Measurements from ENCODE around the gene LRP2. TPM values are rescaled to one million over a fixed set of nuclear protein-coding genes. Genes with fewer than 3 reads are reported as not detected.

LRP2 gene
- total RNA-seq, 1 donor from 2014 or later, result 0.28 TPM

GRCh38 chr2:169303579-169304305 lies 58.6 kb downstream of the LRP2 start:
- H3K9me3 Mint-ChIP-seq, result no peaks in the 10 kb centered on the region
- no peaks in the 10 kb centered on the region for H3K4me1 Mint-ChIP-seq
- no peaks in the 10 kb centered on the region for H3K36me3 Mint-ChIP-seq (ENCODE audit: low read depth)
- H3K27ac Mint-ChIP-seq, result no peak overlapping the region
- intact Hi-C loops (cut with micrococcal nuclease), result no loop called here
- H3K27me3 Mint-ChIP-seq, result peaks cover 3% of the 10 kb centered on the region
- H3K4me3 Mint-ChIP-seq, result no peak overlapping the region
- DNase-seq, result no peak

GRCh38 chr2:169302364-169302763 lies 60.0 kb downstream of the LRP2 start:
- no peak for DNase-seq
- Mint-ChIP-seq H3K36me3 (ENCODE audit: low read depth) (no peaks in the 10 kb centered on the region), H3K27ac (no peak overlapping the region), H3K4me1 (no peaks in the 10 kb centered on the region), H3K9me3 (no peaks in the 10 kb centered on the region), H3K27me3 (peaks cover 3% of the 10 kb centered on the region), H3K4me3 (no peak overlapping the region)
- intact Hi-C loops (cut with micrococcal nuclease), result no loop called here

DNA sequence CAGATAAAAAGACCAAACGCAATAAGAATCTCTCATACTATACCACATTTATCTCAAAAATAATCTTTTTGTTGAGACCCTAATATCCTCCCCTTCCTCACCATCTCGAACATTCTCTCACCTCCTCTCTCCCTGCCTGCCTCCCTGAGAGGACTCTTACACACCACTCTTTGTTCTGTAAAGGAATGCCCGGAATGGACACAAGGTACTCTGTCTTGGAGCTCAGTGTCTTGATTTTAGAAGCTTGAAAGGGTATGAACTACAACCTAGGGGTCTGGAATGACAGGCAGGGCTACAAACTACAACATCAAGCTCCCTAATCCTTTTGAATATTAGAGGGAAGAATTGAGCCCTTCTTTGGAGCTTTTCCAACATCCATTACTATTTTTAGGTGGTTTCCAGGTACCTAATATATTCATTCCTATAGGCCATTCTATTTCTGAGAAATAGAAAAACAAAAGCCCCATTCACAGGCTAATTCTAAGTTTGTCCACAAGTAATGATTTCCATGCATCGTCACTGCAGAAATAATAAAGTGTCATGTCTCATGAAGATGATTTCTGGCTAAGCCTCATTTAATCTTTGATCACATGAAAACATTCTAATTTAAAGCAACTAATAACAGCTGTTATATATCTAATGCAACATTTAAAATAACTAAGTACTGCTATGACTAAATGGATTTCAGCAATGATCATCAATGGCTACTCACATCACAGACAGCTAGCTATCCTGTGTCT lies 60.6 kb downstream of the LRP2 start:
- H3K27me3 Mint-ChIP-seq, result peaks cover 8% of the 10 kb centered on the region
- H3K36me3 Mint-ChIP-seq (ENCODE audit: low read depth), result no peaks in the 10 kb centered on the region
- H3K4me3 Mint-ChIP-seq, result no peak overlapping the region
- H3K4me1 Mint-ChIP-seq, result no peaks in the 10 kb centered on the region
- intact Hi-C loops (cut with micrococcal nuclease), result no loop called here
- DNase-seq, result no peak
- H3K27ac Mint-ChIP-seq, result no peak overlapping the region
- H3K9me3 Mint-ChIP-seq, result no peaks in the 10 kb centered on the region

GRCh38 chr2:169300636-169301530 lies 61.5 kb downstream of the LRP2 start:
- intact Hi-C loops (cut with micrococcal nuclease), result no loop called here

DNA sequence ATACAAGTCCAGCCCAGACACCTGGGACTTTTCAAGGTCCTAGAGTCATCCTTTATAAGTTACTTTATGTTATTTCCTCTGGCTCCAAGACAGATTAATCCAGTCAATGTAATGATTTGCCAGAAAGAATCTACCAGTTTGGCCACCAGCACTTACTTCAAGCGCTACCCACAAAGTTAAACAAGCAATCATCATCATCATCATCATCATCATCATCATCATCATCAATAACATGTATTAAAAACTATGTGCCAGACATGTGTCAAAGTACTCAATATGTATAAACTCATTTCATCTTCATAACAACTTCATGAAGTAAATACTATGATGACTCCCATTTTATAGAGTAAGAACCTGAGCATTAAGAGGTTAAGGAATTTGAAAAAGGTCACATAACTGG lies 64.3 kb downstream of the LRP2 start:
- H3K9me3 Mint-ChIP-seq, result no peaks in the 10 kb centered on the region
- intact Hi-C loops (cut with micrococcal nuclease), result no loop called here
- no peak for DNase-seq
- H3K27ac Mint-ChIP-seq, result no peak overlapping the region
- no peak overlapping the region for H3K4me3 Mint-ChIP-seq
- peaks cover 9% of the 10 kb centered on the region for H3K27me3 Mint-ChIP-seq
- H3K36me3 Mint-ChIP-seq (ENCODE audit: low read depth), result no peaks in the 10 kb centered on the region
- H3K4me1 Mint-ChIP-seq, result no peaks in the 10 kb centered on the region

More at GRCh38 chr2:169300636-169301530, 61.5 kb downstream of the LRP2 start:
- Mint-ChIP-seq H3K4me3 (no peak overlapping the region), H3K4me1 (no peaks in the 10 kb centered on the region), H3K36me3 (ENCODE audit: low read depth) (no peaks in the 10 kb centered on the region), H3K9me3 (no peaks in the 10 kb centered on the region), H3K27ac (no peak overlapping the region), H3K27me3 (peaks cover 8% of the 10 kb centered on the region)
- no peak for DNase-seq

DNA sequence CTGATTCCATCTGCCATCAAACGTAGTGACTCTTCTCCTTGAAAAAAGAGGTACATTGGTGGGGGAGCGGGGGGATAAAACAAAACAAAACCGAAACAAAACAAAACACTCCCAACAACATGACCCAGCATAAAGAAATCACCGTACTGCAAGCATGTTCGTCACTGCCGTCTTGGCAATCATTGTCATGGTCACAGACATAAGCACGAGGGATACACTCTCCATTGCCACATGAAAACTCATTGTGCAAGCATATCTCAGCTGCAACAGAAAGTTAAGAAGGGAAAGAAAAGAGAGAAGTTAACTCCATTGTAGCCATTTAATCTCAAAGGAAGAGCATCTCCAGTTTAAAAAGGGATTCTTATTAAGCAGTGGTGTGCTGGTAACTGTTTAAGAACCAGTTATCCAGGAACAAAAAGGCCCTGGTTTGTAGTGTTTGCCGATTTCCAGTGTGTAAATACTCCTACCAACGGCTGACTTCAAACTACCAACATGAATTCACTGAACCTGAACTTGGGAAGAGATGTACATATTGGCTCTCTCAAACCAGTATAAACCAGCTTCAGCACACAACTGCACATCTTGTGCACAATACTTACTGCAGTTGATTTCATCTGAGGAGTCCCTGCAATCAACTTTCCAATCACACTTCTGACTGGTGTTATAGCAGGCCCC lies 68.2 kb downstream of the LRP2 start:
- intact Hi-C loops (cut with micrococcal nuclease), result no loop called here
- Mint-ChIP-seq H3K27ac (no peak overlapping the region), H3K27me3 (peaks cover 6% of the 10 kb centered on the region), H3K9me3 (no peaks in the 10 kb centered on the region), H3K4me1 (no peaks in the 10 kb centered on the region), H3K4me3 (no peak overlapping the region), H3K36me3 (ENCODE audit: low read depth) (no peaks in the 10 kb centered on the region)
- no peak for DNase-seq

GRCh38 chr2:169291517-169291916 lies 70.8 kb downstream of the LRP2 start:
- intact Hi-C loops (cut with micrococcal nuclease), result no loop called here
- H3K9me3 Mint-ChIP-seq, result no peaks in the 10 kb centered on the region
- DNase-seq, result no peak
- H3K27me3 Mint-ChIP-seq, result peaks cover 2% of the 10 kb centered on the region
- H3K36me3 Mint-ChIP-seq (ENCODE audit: low read depth), result no peaks in the 10 kb centered on the region
- H3K4me3 Mint-ChIP-seq, result no peak overlapping the region
- H3K27ac Mint-ChIP-seq, result no peak overlapping the region
- H3K4me1 Mint-ChIP-seq, result no peaks in the 10 kb centered on the region

DNA sequence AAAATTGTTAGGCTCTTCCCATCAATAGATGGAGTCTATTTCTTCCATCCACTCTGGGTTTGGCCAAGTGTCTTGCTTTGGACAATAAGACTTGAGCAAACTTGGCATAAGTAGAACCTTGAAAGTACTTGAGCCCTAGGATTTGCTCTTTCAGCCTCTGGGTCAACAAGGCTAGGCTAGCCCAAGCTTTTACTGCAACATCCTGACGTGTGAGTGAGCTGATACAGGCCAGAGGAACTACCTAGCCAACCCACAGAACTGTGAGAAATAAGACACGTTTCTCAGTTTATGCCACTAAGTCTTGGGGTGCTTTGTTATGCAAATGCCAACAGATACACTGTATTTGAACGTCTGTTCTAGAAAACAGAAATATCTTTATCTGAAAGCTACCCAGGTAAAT lies 71.9 kb downstream of the LRP2 start:
- DNase-seq, result no peak
- H3K4me3 Mint-ChIP-seq, result no peak overlapping the region
- no peaks in the 10 kb centered on the region for H3K9me3 Mint-ChIP-seq
- H3K4me1 Mint-ChIP-seq, result no peaks in the 10 kb centered on the region
- peaks cover under 1% of the 10 kb centered on the region for H3K27me3 Mint-ChIP-seq
- no peak overlapping the region for H3K27ac Mint-ChIP-seq
- no peaks in the 10 kb centered on the region for H3K36me3 Mint-ChIP-seq (ENCODE audit: low read depth)
- intact Hi-C loops (cut with micrococcal nuclease), result no loop called here

DNA sequence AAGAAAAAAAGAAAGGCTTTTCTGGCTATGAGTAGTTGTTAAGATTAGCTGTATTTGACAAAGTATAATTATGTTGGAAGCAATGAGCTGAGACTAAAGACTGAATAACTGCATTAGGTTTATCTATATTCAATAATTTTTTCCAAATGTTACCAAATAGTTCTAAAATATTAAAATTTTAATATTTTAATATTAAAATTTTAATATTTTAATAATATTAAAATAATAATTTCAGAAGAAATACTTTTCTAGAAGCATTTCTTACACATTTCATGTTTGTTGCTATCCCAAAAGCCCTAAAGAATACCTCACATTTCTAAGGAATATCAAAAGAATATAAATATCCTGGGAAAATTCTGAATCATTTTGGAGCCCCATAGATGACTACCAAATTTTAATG lies 74.7 kb downstream of the LRP2 start:
- intact Hi-C loops (cut with micrococcal nuclease), result no loop called here
- Mint-ChIP-seq H3K27me3 (no peaks in the 10 kb centered on the region), H3K4me3 (no peak overlapping the region), H3K36me3 (ENCODE audit: low read depth) (no peaks in the 10 kb centered on the region), H3K9me3 (no peaks in the 10 kb centered on the region), H3K4me1 (no peaks in the 10 kb centered on the region), H3K27ac (no peak overlapping the region)
- DNase-seq, result no peak

- DNase-seq, result no peak
- Mint-ChIP-seq H3K4me3 (no peak overlapping the region), H3K27me3 (no peaks in the 10 kb centered on the region), H3K4me1 (no peaks in the 10 kb centered on the region), H3K9me3 (no peaks in the 10 kb centered on the region), H3K27ac (no peak overlapping the region), H3K36me3 (ENCODE audit: low read depth) (no peaks in the 10 kb centered on the region)
- intact Hi-C loops (cut with micrococcal nuclease), result no loop called here
Observed at GRCh38 chr2:169286624-169287231, 75.6 kb downstream of the LRP2 start.

GRCh38 chr2:169285531-169286235 lies 76.7 kb downstream of the LRP2 start:
- intact Hi-C loops (cut with micrococcal nuclease), result no loop called here
- no peak overlapping the region for H3K27ac Mint-ChIP-seq
- no peaks in the 10 kb centered on the region for H3K36me3 Mint-ChIP-seq (ENCODE audit: low read depth)
- no peak for DNase-seq
- H3K4me1 Mint-ChIP-seq, result no peaks in the 10 kb centered on the region
- no peaks in the 10 kb centered on the region for H3K9me3 Mint-ChIP-seq
- no peak overlapping the region for H3K4me3 Mint-ChIP-seq
- no peaks in the 10 kb centered on the region for H3K27me3 Mint-ChIP-seq

- peaks cover 7% of the 10 kb centered on the region for H3K27me3 Mint-ChIP-seq
- H3K4me3 Mint-ChIP-seq, result no peak overlapping the region
- H3K36me3 Mint-ChIP-seq (ENCODE audit: low read depth), result no peaks in the 10 kb centered on the region
- intact Hi-C loops (cut with micrococcal nuclease), result no loop called here
- H3K27ac Mint-ChIP-seq, result no peak overlapping the region
- H3K9me3 Mint-ChIP-seq, result no peaks in the 10 kb centered on the region
- no peaks in the 10 kb centered on the region for H3K4me1 Mint-ChIP-seq
- no peak for DNase-seq
Observed at GRCh38 chr2:169280502-169280901, 81.8 kb downstream of the LRP2 start.
